K562 (cell line): ENCODE data around the gene CELSR1. TPM values are rescaled to one million over a fixed set of nuclear protein-coding genes. Genes with fewer than 3 reads are reported as not detected.

Source experiments
- ATAC-seq: fragments of 200-7000 bp; cut with Tn5 transposase; 3 replicates; pipeline ENCODE4 v1.9.1; 2020; ENCODE audit warnings: moderate library complexity
- BruUV-seq: library from RNA; stranded (reverse); fragments of 400-500 nt; replicated peaks from 2 replicates; lab custom pipeline; 2021; lab: Mats Ljungman, UMichigan
- CTCF ChIA-PET: fragments of 300-600 bp; formaldehyde crosslinking; extraction: SDS; loops from one replicate; lab custom pipeline; 2021; ENCODE audit warnings: low intra/inter-chr PET ratio; lab: Yijun Ruan, JAX
- POLR2A ChIA-PET: fragments of 300-600, 350-650 bp; sonication (Branson Sonifier 250); formaldehyde crosslinking; extraction: SDS; loops from one replicate; lab custom pipeline; 2021; ENCODE audit warnings: antibody characterized with exemption, inconsistent platforms; lab: Yijun Ruan, JAX
- DNase-seq, 4 experiments: peaks; one replicate each; pipeline versions ENCODE4 v3.0.0 to v3.0.0-alpha.2; 2011 to 2018; ENCODE audit warnings: low spot score in 3 of 4, mixed read lengths in 3 of 4; ENCODE audit errors: extremely low read depth in 1 of 4
- FAIRE-seq: peaks from 2 replicates; lab custom pipeline; 2011; peaks lifted over from hg19 to GRCh38; lab: Jason Lieb, UNC
- H2AFZ ChIP-seq: 2 replicates; pipeline ENCODE4 v1.6.0; 2011; ENCODE audit warnings: low read depth, low read length, control low read depth, inconsistent platforms
- H3K27ac ChIP-seq: fragments of 200-600 bp; 3 replicates; pipeline ENCODE4 v1.8.0; 2011; ENCODE audit warnings: low read depth, mild to moderate bottlenecking, control low read depth, inconsistent platforms, low read length, moderate library complexity, mixed read lengths; ENCODE audit errors: extremely low read depth
- H3K27me3 ChIP-seq, 2 experiments: fragments of 300-600 bp in 1 of 2; 2 replicates in 1 of 2; 3 replicates in 1 of 2; pipeline versions ENCODE4 v1.6.0 to v1.8.0; 2011; ENCODE audit warnings: inconsistent platforms in 2 of 2, low read length in 2 of 2, mild to moderate bottlenecking in 1 of 2, mixed read lengths in 1 of 2, moderate library complexity in 1 of 2; ENCODE audit not compliant: control insufficient read depth in 2 of 2, insufficient read depth in 2 of 2
- H3K36me3 ChIP-seq: fragments of 300-600 bp; 3 replicates; pipeline ENCODE4 v1.8.0; 2011; ENCODE audit warnings: mild to moderate bottlenecking, low read length, inconsistent platforms; ENCODE audit not compliant: control insufficient read depth, insufficient read depth
- H3K4me1 ChIP-seq, 2 experiments: fragments of 200-600 bp in 1 of 2; replicated peaks in 1 of 2; 2 replicates in 1 of 2; 3 replicates in 1 of 2; pipeline versions ENCODE4 v1.5.1 to v1.8.0; 2011; ENCODE audit warnings: inconsistent platforms in 2 of 2, low read length in 2 of 2, mild to moderate bottlenecking in 1 of 2, mixed read lengths in 1 of 2, moderate library complexity in 1 of 2; ENCODE audit not compliant: control insufficient read depth in 2 of 2, insufficient read depth in 2 of 2
- H3K4me2 ChIP-seq: 2 replicates; pipeline ENCODE4 v1.6.1; 2011; ENCODE audit warnings: low read length, control low read depth, inconsistent platforms, mixed read lengths; ENCODE audit not compliant: insufficient read depth
- H3K4me3 ChIP-seq: fragments of 200-600 bp; sonication (generic), shearing (Covaris generic); 2 replicates; pipeline ENCODE4 v1.5.1; 2016; ENCODE audit warnings: control low read depth, inconsistent platforms
- H3K79me2 ChIP-seq: fragments of 200-600 bp; 3 replicates; pipeline ENCODE4 v1.8.0; 2011; ENCODE audit warnings: low read length, inconsistent platforms; ENCODE audit not compliant: control insufficient read depth, insufficient read depth
- H3K9ac ChIP-seq, 2 experiments: 2 replicates each; pipeline versions ENCODE4 v1.6.0 to v1.6.1; 2011; ENCODE audit warnings: low read depth in 2 of 2, low read length in 2 of 2, control low read depth in 1 of 2, inconsistent platforms in 1 of 2, mild to moderate bottlenecking in 1 of 2, mixed read lengths in 1 of 2; ENCODE audit not compliant: insufficient read depth in 1 of 2
- H3K9me1 ChIP-seq: one replicate; pipeline ENCODE4 v1.6.0; 2011; ENCODE audit warnings: inconsistent platforms, mild to moderate bottlenecking, low read length, moderate library complexity; ENCODE audit not compliant: control insufficient read depth, insufficient read depth
- H3K9me3 ChIP-seq: replicated peaks from 2 replicates; pipeline ENCODE4 v1.5.1; 2011; ENCODE audit warnings: low read depth, low read length, inconsistent platforms; ENCODE audit not compliant: control insufficient read depth, insufficient read depth
- H4K20me1 ChIP-seq: replicated peaks from 2 replicates; pipeline ENCODE4 v1.6.1; 2011; ENCODE audit warnings: low read length, inconsistent platforms, mixed read lengths; ENCODE audit not compliant: control insufficient read depth, insufficient read depth
- FOXA1 ChIP-seq: fragments of 450-650 bp; IDR thresholded peaks from 2 replicates; pipeline ENCODE4 v1.6.1; 2016; ENCODE audit warnings: mild to moderate bottlenecking, borderline replicate concordance
- HDAC8 ChIP-seq: fragments of 450-650 bp; IDR thresholded peaks from 2 replicates; pipeline ENCODE4 v1.6.1; 2016; ENCODE audit warnings: mild to moderate bottlenecking, missing genetic modification characterization, moderate library complexity, missing compliant biosample characterization
- HNRNPH1 ChIP-seq: fragments of 200-400 bp; formaldehyde crosslinking; optimal IDR thresholded peaks from 2 replicates; pipeline ENCODE3; 2017; ENCODE audit warnings: low read depth, mild to moderate bottlenecking, low read length, moderate library complexity
- HOXB6 ChIP-seq: fragments of 250-450 bp; sonication (Bioruptor Pico); IDR thresholded peaks from 2 replicates; pipeline ENCODE4 v1.5.1; 2022; ENCODE audit warnings: mild to moderate bottlenecking, borderline replicate concordance
- LCOR ChIP-seq: sonication (generic); formaldehyde crosslinking; IDR thresholded peaks from 2 replicates; pipeline ENCODE4 v1.8.0; 2022; ENCODE audit warnings: mild to moderate bottlenecking, missing genetic modification reagents
- ZNF311 ChIP-seq: fragments of 250-450 bp; sonication (Bioruptor Pico); IDR thresholded peaks from 2 replicates; pipeline ENCODE4 v1.4.0; 2020; ENCODE audit warnings: mild to moderate bottlenecking, moderate library complexity
- WGBS: fragments of 100-300 bp; shearing (Covaris generic); methylation state at CpG from one replicate; pipeline ENCODE4 v1.1.6; 2016; ENCODE audit warnings: low coverage, mixed read lengths; ENCODE audit not compliant: insufficient coverage; ENCODE audit errors: missing lambda C conversion rate; 5-methylcytosine and 5-hydroxymethylcytosine counted together
- in situ Hi-C: fragments of 300-500 bp; cut with MboI; formaldehyde crosslinking; loops from 4 replicates; pipeline ENCODE4 v1.15.0; 2018; ENCODE audit warnings: inconsistent platforms, mixed read lengths
- intact Hi-C: fragments of 100-400 bp; cut with micrococcal nuclease; formaldehyde crosslinking; loops from 2 replicates; pipeline ENCODE4 v1.14.2; 2022
- polyA plus RNA-seq, 8 experiments: library from polyadenylated mRNA; depleted of rRNA in 4 of 8; stranded (reverse) in 5 of 8; unstranded in 3 of 8; fragments of >200 nt; fragmentation: Nextera tagmentation in 2 of 8; fragmentation: Illumina TruSeq in 1 of 8; extraction: Ambion mirVana in 2 of 8; extraction: Trizol in 1 of 8; gene quantifications; 2 replicates each; pipeline versions ENCODE4 v1.2.1 to v1.2.3, GENCODE V29; 2011 to 2014; ENCODE audit warnings: inconsistent platforms in 1 of 8, missing spikeins in 1 of 8
- total RNA-seq, 7 experiments: library from RNA; depleted of rRNA in 6 of 7; stranded (reverse); fragments of >200 nt in 6 of 7; fragmentation: Illumina TruSeq in 2 of 7; extraction: Trizol in 2 of 7; gene quantifications; 2 replicates each; pipeline versions ENCODE4 v1.2.1 to v1.2.3, GENCODE V29; 2011 to 2021; ENCODE audit warnings: low replicate concordance in 1 of 7
- TF ChIP-seq, protein P1 (sequence below): sonication (generic); formaldehyde crosslinking; IDR thresholded peaks from 2 replicates; pipeline ENCODE4 v1.8.1; 2022; ENCODE audit warnings: missing genetic modification reagents
- TF ChIP-seq, protein P2 (sequence below): fragments of 450-650 bp; IDR thresholded peaks from 2 replicates; pipeline ENCODE4 v1.6.1; 2017; ENCODE audit warnings: antibody characterized with exemption, mild to moderate bottlenecking

Gene CELSR1
- total and polyA plus RNA-seq, 9 of the 15 experiments (the other 6 are each of a cell fraction or from before 2014, with no cell fraction given) = under 0.01 to 0.09 TPM; not detected in 7

DNA sequence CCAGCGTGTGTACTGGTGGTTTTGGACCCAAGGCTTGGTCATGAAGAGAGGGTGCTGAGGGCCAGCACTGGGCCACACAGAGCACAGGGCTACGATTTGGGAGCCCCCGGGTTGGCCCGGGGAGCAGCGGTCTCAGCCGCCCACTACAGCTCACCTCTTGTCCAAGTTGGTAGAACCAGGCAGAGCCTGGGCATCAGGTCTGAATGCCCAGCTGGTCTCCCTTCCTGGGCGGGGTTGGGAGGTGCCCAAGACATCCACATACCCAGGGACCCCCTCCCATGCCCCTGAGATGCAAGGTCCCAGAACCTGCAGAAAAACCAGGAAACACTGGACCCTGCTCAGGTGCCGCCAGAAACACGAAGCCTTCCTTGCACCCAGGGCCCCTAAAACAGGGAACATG, 18.0 kb downstream of the CELSR1 start:
- in situ Hi-C loops = no loop called here
- ATAC-seq (no peak), DNase-seq (no peak), FAIRE-seq (no peak)
- H4K20me1 ChIP-seq = no peaks in the 10 kb centered on the region
- no peak overlapping the region for H3K9ac ChIP-seq
- no peaks in the 10 kb centered on the region for H3K9me3 ChIP-seq
- peaks cover 13 to 57% of the 10 kb centered on the region in 2 experiments; a peak in 4 of 5 replicates for H3K27me3 ChIP-seq
- H3K4me3 ChIP-seq = no peak overlapping the region
- H3K27ac ChIP-seq = no peak overlapping the region
- H3K36me3 ChIP-seq = no peaks in the 10 kb centered on the region
- no peak overlapping the region for H2AFZ ChIP-seq
- H3K4me1 ChIP-seq = peaks cover 0 to 6% of the 10 kb centered on the region in 2 experiments; a peak in 2 of 5 replicates
- H3K79me2 ChIP-seq = no peaks in the 10 kb centered on the region
- intact Hi-C loops = no loop called here
- POLR2A ChIA-PET = no interaction called here
- CTCF ChIA-PET = no interaction called here
- H3K9me1 ChIP-seq = no peaks in the 10 kb centered on the region
- no TSS peak for BruUV-seq
- TF ChIP-seq, protein P1, sequence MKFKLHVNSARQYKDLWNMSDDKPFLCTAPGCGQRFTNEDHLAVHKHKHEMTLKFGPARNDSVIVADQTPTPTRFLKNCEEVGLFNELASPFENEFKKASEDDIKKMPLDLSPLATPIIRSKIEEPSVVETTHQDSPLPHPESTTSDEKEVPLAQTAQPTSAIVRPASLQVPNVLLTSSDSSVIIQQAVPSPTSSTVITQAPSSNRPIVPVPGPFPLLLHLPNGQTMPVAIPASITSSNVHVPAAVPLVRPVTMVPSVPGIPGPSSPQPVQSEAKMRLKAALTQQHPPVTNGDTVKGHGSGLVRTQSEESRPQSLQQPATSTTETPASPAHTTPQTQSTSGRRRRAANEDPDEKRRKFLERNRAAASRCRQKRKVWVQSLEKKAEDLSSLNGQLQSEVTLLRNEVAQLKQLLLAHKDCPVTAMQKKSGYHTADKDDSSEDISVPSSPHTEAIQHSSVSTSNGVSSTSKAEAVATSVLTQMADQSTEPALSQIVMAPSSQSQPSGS (CRISPR knock-in tag) = no peak
- no peak for TF ChIP-seq ZNF311 (CRISPR knock-in tag)
- H3K4me2 ChIP-seq = no peak overlapping the region
- 3% methylated on average over 9 of the region's 9 CpGs for WGBS

DNA sequence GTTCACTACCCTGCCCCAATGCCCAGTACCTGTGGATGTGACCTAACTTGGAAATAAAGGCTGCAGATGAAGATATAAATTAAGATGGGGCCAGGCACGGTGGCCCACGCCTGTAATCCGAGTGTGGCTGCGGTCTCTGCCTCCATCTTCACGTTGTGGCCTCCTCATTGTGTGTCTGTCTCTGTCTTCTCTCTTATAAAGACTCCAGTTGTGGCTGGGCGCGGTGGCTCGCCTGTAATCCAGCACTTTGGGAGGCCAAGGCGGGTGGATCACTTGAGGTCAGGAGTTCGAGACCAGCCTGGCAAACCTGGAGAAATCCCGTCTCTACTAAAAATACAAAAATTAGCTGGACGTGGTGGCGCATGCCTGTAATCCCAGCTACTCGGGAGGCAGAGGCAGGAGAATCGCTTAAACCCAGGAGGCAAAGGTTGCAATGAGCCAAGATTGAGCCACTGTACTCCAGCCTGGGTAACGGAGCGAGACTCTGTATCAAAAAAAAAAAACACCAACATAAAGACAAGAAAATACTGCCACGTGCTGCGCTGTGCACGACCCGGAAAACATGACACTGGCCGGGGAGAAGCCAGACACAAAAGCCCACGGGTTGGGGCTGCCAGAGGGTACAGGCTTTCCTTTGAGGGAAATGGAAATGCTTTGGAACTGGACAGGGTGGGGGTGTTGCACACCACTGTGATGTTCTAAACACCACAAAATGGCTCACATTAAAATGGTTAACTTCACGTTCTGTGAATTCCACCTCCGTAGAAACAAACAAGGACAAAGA, 18.7 kb downstream of the CELSR1 start:
- POLR2A ChIA-PET = no interaction called here
- H3K4me3 ChIP-seq = no peak overlapping the region
- FAIRE-seq (no peak), DNase-seq (no peak), ATAC-seq (no peak)
- peaks cover 9 to 56% of the 10 kb centered on the region in 2 experiments; a peak in 4 of 5 replicates for H3K27me3 ChIP-seq
- no peaks in the 10 kb centered on the region for H3K9me3 ChIP-seq
- H3K4me2 ChIP-seq = no peak overlapping the region
- no peaks in the 10 kb centered on the region for H3K9me1 ChIP-seq
- no peaks in the 10 kb centered on the region for H4K20me1 ChIP-seq
- CTCF ChIA-PET = no interaction called here
- no peak overlapping the region for H3K27ac ChIP-seq
- H3K79me2 ChIP-seq = no peaks in the 10 kb centered on the region
- no peak overlapping the region for H3K9ac ChIP-seq
- H3K4me1 ChIP-seq = peaks cover 0 to 6% of the 10 kb centered on the region in 2 experiments; a peak in 2 of 5 replicates
- WGBS = 4% methylated on average over 19 of the region's 25 CpGs
- H2AFZ ChIP-seq = no peak overlapping the region
- in situ Hi-C loops = no loop called here
- no TSS peak for BruUV-seq
- no peaks in the 10 kb centered on the region for H3K36me3 ChIP-seq
- intact Hi-C loops = no loop called here
- no peak for TF ChIP-seq HNRNPH1
- no peak for TF ChIP-seq LCOR (CRISPR knock-in tag)
- no peak for TF ChIP-seq HDAC8 (tag)
- no peak for TF ChIP-seq HOXB6
- TF ChIP-seq, protein P2, sequence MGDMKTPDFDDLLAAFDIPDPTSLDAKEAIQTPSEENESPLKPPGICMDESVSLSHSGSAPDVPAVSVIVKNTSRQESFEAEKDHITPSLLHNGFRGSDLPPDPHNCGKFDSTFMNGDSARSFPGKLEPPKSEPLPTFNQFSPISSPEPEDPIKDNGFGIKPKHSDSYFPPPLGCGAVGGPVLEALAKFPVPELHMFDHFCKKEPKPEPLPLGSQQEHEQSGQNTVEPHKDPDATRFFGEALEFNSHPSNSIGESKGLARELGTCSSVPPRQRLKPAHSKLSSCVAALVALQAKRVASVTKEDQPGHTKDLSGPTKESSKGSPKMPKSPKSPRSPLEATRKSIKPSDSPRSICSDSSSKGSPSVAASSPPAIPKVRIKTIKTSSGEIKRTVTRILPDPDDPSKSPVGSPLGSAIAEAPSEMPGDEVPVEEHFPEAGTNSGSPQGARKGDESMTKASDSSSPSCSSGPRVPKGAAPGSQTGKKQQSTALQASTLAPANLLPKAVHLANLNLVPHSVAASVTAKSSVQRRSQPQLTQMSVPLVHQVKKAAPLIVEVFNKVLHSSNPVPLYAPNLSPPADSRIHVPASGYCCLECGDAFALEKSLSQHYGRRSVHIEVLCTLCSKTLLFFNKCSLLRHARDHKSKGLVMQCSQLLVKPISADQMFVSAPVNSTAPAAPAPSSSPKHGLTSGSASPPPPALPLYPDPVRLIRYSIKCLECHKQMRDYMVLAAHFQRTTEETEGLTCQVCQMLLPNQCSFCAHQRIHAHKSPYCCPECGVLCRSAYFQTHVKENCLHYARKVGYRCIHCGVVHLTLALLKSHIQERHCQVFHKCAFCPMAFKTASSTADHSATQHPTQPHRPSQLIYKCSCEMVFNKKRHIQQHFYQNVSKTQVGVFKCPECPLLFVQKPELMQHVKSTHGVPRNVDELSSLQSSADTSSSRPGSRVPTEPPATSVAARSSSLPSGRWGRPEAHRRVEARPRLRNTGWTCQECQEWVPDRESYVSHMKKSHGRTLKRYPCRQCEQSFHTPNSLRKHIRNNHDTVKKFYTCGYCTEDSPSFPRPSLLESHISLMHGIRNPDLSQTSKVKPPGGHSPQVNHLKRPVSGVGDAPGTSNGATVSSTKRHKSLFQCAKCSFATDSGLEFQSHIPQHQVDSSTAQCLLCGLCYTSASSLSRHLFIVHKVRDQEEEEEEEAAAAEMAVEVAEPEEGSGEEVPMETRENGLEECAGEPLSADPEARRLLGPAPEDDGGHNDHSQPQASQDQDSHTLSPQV = no peak
- no peak for TF ChIP-seq FOXA1
